Panc1 (cell line): ENCODE measurements around the gene SND1.

Experiments
- TCF7L2 ChIP-seq: IDR thresholded peaks from 2 replicates; pipeline ENCODE4 v1.6.1; 2011; ENCODE audit warnings: mild to moderate bottlenecking, low read depth, low read length, inconsistent platforms
- TF ChIP-seq, protein P1 (sequence below): fragments of 450-650 bp; IDR thresholded peaks from 2 replicates; pipeline ENCODE4 v1.5.1; 2017; ENCODE audit warnings: mild to moderate bottlenecking

DNA sequence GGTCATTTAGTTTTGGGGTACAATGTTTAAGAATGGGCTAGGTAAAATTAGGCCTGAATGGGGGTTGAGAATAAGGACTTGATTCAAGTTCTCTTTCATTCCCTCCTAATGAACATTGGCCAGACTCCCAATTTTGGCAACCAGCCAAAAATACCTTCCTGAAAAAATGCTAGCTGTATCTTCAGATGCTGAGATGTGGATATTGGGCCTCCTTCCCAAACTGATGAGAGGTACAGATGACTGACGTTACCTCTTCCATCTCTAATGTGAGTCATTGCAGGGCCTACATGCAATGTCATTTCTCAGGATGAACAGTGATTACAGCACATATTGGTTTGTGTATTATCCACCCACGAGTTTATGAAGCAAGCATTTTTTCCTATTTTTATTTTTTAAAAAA lies 151.6 kb downstream of the SND1 start:
- TF ChIP-seq, protein P1, sequence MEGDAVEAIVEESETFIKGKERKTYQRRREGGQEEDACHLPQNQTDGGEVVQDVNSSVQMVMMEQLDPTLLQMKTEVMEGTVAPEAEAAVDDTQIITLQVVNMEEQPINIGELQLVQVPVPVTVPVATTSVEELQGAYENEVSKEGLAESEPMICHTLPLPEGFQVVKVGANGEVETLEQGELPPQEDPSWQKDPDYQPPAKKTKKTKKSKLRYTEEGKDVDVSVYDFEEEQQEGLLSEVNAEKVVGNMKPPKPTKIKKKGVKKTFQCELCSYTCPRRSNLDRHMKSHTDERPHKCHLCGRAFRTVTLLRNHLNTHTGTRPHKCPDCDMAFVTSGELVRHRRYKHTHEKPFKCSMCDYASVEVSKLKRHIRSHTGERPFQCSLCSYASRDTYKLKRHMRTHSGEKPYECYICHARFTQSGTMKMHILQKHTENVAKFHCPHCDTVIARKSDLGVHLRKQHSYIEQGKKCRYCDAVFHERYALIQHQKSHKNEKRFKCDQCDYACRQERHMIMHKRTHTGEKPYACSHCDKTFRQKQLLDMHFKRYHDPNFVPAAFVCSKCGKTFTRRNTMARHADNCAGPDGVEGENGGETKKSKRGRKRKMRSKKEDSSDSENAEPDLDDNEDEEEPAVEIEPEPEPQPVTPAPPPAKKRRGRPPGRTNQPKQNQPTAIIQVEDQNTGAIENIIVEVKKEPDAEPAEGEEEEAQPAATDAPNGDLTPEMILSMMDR: no peak
- no peak for TF ChIP-seq TCF7L2
